ENCODE data around the gene ZNF469. TPM values are rescaled to one million over a fixed set of nuclear protein-coding genes. Genes with fewer than 3 reads are reported as not detected.
A peak's percentile ranks its signal among the peaks of the same experiment; 100 is the strongest.

The ZNF469 gene
- total RNA-seq, 4 donors from 2014 or later: 0.96 to 4.8 (median 2.1) TPM

- Histone ChIP-seq H3K27me3 (peaks cover 67% of the 10 kb centered on the region), H3K4me3 (peak overlapping the region; percentile 18 to 56), H3K9me3 (no peaks in the 10 kb centered on the region), H3K36me3 (no peaks in the 10 kb centered on the region), H3K27ac (peak overlapping the region in 1 of 4 donors; percentile 70), H3K4me1 (peaks cover 0 to 33% (median 6%) of the 10 kb centered on the region in 3 donors)
- no peak for ATAC-seq
- no CpG with 5 or more reads among the region's 48 CpGs for WGBS, 2 donors (ENCODE audit: low coverage in 1 of 2)
- TF ChIP-seq POLR2A (IDR thresholded peaks at IDR 0.05) (no peak), CTCF (IDR thresholded peaks at IDR 0.05) (no peak), EP300 (IDR thresholded peaks at IDR 0.05) (no peak), POLR2AphosphoS5 (IDR thresholded peaks at IDR 0.05) (no peak)
Measured at GRCh38 chr16:88429387-88430184, 46.8 kb downstream of the ZNF469 start.

- H3K9me3 ChIP-seq: no peaks in the 10 kb centered on the region
- peaks cover 73% of the 10 kb centered on the region for H3K27me3 ChIP-seq
- no peaks in the 10 kb centered on the region for H3K36me3 ChIP-seq
- H3K27ac ChIP-seq: peak overlapping the region in 2 of 4 donors; percentile 27 to 70
- TF ChIP-seq CTCF (IDR thresholded peaks at IDR 0.05): no peak
- no peak for TF ChIP-seq POLR2AphosphoS5 (IDR thresholded peaks at IDR 0.05)
- TF ChIP-seq EP300 (IDR thresholded peaks at IDR 0.05): no peak
- TF ChIP-seq POLR2A (IDR thresholded peaks at IDR 0.05): no peak
- peak overlapping the region; percentile 18 to 56 for H3K4me3 ChIP-seq
- WGBS, 2 donors (ENCODE audit: low coverage in 1 of 2): no CpG with 5 or more reads among the region's 36 CpGs
- H3K4me1 ChIP-seq: peaks cover 0 to 27% (median 6%) of the 10 kb centered on the region in 3 donors
- ATAC-seq: no peak
Measured at GRCh38 chr16:88430185-88430523, 47.4 kb downstream of the ZNF469 start.

GRCh38 chr16:88430524-88431446 is 48.0 kb downstream of the ZNF469 start:
- ATAC-seq: peak; percentile 26
- Histone ChIP-seq H3K27ac (peak overlapping the region in 2 of 4 donors; percentile 27 to 70), H3K36me3 (no peaks in the 10 kb centered on the region), H3K4me1 (peaks cover 0 to 26% (median 6%) of the 10 kb centered on the region in 3 donors), H3K9me3 (no peaks in the 10 kb centered on the region), H3K4me3 (peak overlapping the region; percentile 18 to 56), H3K27me3 (peaks cover 79% of the 10 kb centered on the region)
- WGBS, 2 donors (ENCODE audit: low coverage in 1 of 2): 0% methylated on average over 8 of the region's 80 CpGs; no CpG with 5 or more reads in 1 of the 2 donors
- peak in 1 of 2 donors; percentile 30 for TF ChIP-seq POLR2A (IDR thresholded peaks at IDR 0.05)
- TF ChIP-seq CTCF (IDR thresholded peaks at IDR 0.05): no peak

GRCh38 chr16:88431651-88432050 is 48.9 kb downstream of the ZNF469 start:
- Histone ChIP-seq H3K9me3 (no peaks in the 10 kb centered on the region), H3K36me3 (no peaks in the 10 kb centered on the region), H3K4me1 (peaks cover 0 to 26% (median 6%) of the 10 kb centered on the region in 3 donors), H3K27ac (no peak overlapping the region), H3K27me3 (peaks cover 86% of the 10 kb centered on the region), H3K4me3 (no peak overlapping the region)
- TF ChIP-seq EP300 (IDR thresholded peaks at IDR 0.05): no peak
- TF ChIP-seq POLR2A (IDR thresholded peaks at IDR 0.05): no peak
- no peak for TF ChIP-seq CTCF (IDR thresholded peaks at IDR 0.05)
- no peak for TF ChIP-seq POLR2AphosphoS5 (IDR thresholded peaks at IDR 0.05)
- no peak for ATAC-seq
- WGBS, 2 donors (ENCODE audit: low coverage in 1 of 2): 94% methylated on average over 15 of the region's 22 CpGs; no CpG with 5 or more reads in 1 of the 2 donors

Measured in gastroesophageal sphincter (tissue), 4 donors.